ENCODE results near the gene SET.

DNA sequence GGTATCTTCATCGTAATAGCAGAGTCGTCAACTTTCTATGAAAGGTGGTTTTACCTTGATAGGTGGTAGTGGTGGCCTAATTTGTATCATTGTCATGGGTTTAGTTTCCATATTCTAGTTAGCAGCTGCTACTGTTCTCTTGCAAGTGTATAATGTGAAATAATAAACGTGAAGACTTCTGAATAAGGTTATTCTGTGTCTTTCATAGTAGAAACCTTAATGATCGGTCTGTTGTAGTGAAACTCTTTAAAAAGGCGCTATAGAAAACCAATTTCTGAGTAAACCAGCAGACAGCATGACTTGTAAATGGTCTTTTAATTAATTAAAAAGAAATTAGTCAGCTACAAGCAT, 1.6 kb downstream of the SET start:
- TF ChIP-seq NAIF1 (CRISPR knock-in tag; IDR thresholded peaks at IDR 0.05; ENCODE audit: borderline replicate concordance), result no peak
- no peak for TF ChIP-seq MED8 (CRISPR knock-in tag; IDR thresholded peaks at IDR 0.05; ENCODE audit: insufficient replicate concordance)
- TF ChIP-seq, protein P1, sequence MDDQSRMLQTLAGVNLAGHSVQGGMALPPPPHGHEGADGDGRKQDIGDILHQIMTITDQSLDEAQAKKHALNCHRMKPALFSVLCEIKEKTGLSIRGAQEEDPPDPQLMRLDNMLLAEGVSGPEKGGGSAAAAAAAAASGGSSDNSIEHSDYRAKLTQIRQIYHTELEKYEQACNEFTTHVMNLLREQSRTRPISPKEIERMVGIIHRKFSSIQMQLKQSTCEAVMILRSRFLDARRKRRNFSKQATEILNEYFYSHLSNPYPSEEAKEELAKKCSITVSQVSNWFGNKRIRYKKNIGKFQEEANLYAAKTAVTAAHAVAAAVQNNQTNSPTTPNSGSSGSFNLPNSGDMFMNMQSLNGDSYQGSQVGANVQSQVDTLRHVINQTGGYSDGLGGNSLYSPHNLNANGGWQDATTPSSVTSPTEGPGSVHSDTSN (CRISPR knock-in tag; IDR thresholded peaks at IDR 0.05; ENCODE audit: borderline replicate concordance), result no peak
- TF ChIP-seq ZFP36 (IDR thresholded peaks at IDR 0.05; ENCODE audit: borderline replicate concordance, low read depth, low read length, partially characterized antibody), result no peak
- TF ChIP-seq RAD21 (CRISPR knock-in tag; IDR thresholded peaks at IDR 0.05), result no peak
